ENCODE measurements around the gene PXYLP1. TPM values are rescaled to one million over a fixed set of nuclear protein-coding genes. Genes with fewer than 3 reads are reported as not detected.

The PXYLP1 gene
- total RNA-seq, 4 donors from 2014 or later: 7.1 to 13.4 (median 10.3) TPM

GRCh38 chr3:141328286-141329166, 96.9 kb downstream of the PXYLP1 start:
- WGBS, 2 donors: 73 to 81% methylated on average over 7 of the region's 7 CpGs
- Histone ChIP-seq H3K9me3 (no peaks in the 10 kb centered on the region), H3K4me3 (replicated peaks in 1 of 3) (no peak overlapping the region), H3K27ac (no peak overlapping the region), H3K27me3 (no peaks in the 10 kb centered on the region), H3K36me3 (no peaks in the 10 kb centered on the region), H3K4me1 (peaks cover 0 to 10% of the 10 kb centered on the region in 2 donors)
- no peak for TF ChIP-seq POLR2A (IDR thresholded peaks at IDR 0.05)
- intact Hi-C loops (cut with DNase I): no loop called here
- DNase-seq: peak in 1 of 2 donors; percentile 12

GRCh38 chr3:141330235-141330634, 98.6 kb downstream of the PXYLP1 start:
- H3K36me3 ChIP-seq: no peaks in the 10 kb centered on the region
- TF ChIP-seq POLR2A (IDR thresholded peaks at IDR 0.05) (no peak), CTCF (IDR thresholded peaks at IDR 0.05) (no peak)
- no peak for DNase-seq
- H3K4me1 ChIP-seq: peaks cover 0 to 10% of the 10 kb centered on the region in 2 donors
- H3K27ac ChIP-seq: no peak overlapping the region
- no peaks in the 10 kb centered on the region for H3K27me3 ChIP-seq
- H3K9me3 ChIP-seq: no peaks in the 10 kb centered on the region
- WGBS, 2 donors: 97 to 100% methylated on average over 3 of the region's 3 CpGs
- intact Hi-C loops (cut with DNase I): no loop called here
- H3K4me3 ChIP-seq (replicated peaks in 1 of 3): no peak overlapping the region

- no peak overlapping the region for H3K4me3 ChIP-seq (replicated peaks in 1 of 3)
- H3K4me1 ChIP-seq: peaks cover 0 to 10% of the 10 kb centered on the region in 2 donors
- TF ChIP-seq POLR2A (IDR thresholded peaks at IDR 0.05) (no peak), CTCF (IDR thresholded peaks at IDR 0.05) (no peak)
- intact Hi-C loops (cut with DNase I): no loop called here
- 92 to 96% methylated on average over 3 of the region's 3 CpGs for WGBS, 2 donors
- H3K9me3 ChIP-seq: no peaks in the 10 kb centered on the region
- DNase-seq: no peak
- H3K27ac ChIP-seq: no peak overlapping the region
- no peaks in the 10 kb centered on the region for H3K27me3 ChIP-seq
- H3K36me3 ChIP-seq: no peaks in the 10 kb centered on the region
Measured at GRCh38 chr3:141330718-141331376, 99.2 kb downstream of the PXYLP1 start.

- intact Hi-C loops (cut with DNase I): no loop called here
- Histone ChIP-seq H3K9me3 (no peaks in the 10 kb centered on the region), H3K36me3 (no peaks in the 10 kb centered on the region), H3K4me3 (replicated peaks in 1 of 3) (no peak overlapping the region), H3K27me3 (no peaks in the 10 kb centered on the region), H3K4me1 (peaks cover 0 to 10% of the 10 kb centered on the region in 2 donors), H3K27ac (peak overlapping the region in 1 of 3 donors; percentile 18)
- TF ChIP-seq CTCF (IDR thresholded peaks at IDR 0.05) (no peak), POLR2A (IDR thresholded peaks at IDR 0.05) (no peak)
- WGBS, 2 donors: 44 to 75% methylated on average over 9 of the region's 9 CpGs
- peak in 1 of 2 donors; percentile 24 for DNase-seq
Measured at GRCh38 chr3:141331377-141332318, 100.0 kb downstream of the PXYLP1 start.

GRCh38 chr3:141332416-141332815, 100.8 kb downstream of the PXYLP1 start:
- TF ChIP-seq POLR2A (IDR thresholded peaks at IDR 0.05): no peak
- TF ChIP-seq CTCF (IDR thresholded peaks at IDR 0.05): no peak
- H3K27ac ChIP-seq: peak overlapping the region in 1 of 3 donors; percentile 18
- 88 to 89% methylated on average over 5 of the region's 5 CpGs for WGBS, 2 donors

More at GRCh38 chr3:141332416-141332815, 100.8 kb downstream of the PXYLP1 start:
- Histone ChIP-seq H3K27me3 (no peaks in the 10 kb centered on the region), H3K9me3 (no peaks in the 10 kb centered on the region), H3K4me3 (replicated peaks in 1 of 3) (no peak overlapping the region), H3K36me3 (no peaks in the 10 kb centered on the region), H3K4me1 (peaks cover 0 to 10% of the 10 kb centered on the region in 2 donors)
- no peak for DNase-seq
- intact Hi-C loops (cut with DNase I): no loop called here

All from thyroid gland (tissue), 4 donors.